Suprapubic skin (tissue), 4 donors: ENCODE data around the gene SMTNL2. TPM values are rescaled to one million over a fixed set of nuclear protein-coding genes. Genes with fewer than 3 reads are reported as not detected.

Experiments used
- DNase-seq, 2 donors: peaks; one replicate each; pipeline ENCODE4 v3.0.0-alpha.2; 2019; ENCODE audit warnings: low spot score in 2 of 2
- H3K27ac ChIP-seq: fragments of 200-600 bp; sonication (generic); one replicate; pipeline ENCODE4 v1.5.1; 2019
- H3K27me3 ChIP-seq: fragments of 200-600 bp; sonication (generic); one replicate; pipeline ENCODE4 v1.5.1; 2019
- H3K36me3 ChIP-seq: fragments of 200-600 bp; sonication (generic); one replicate; pipeline ENCODE4 v1.5.1; 2019
- H3K4me1 ChIP-seq: fragments of 200-600 bp; sonication (generic); one replicate; pipeline ENCODE4 v1.5.1; 2019
- H3K4me3 ChIP-seq: fragments of 200-600 bp; sonication (generic); one replicate; pipeline ENCODE4 v1.5.1; 2019; ENCODE audit warnings: mild to moderate bottlenecking
- H3K9me3 ChIP-seq: fragments of 200-600 bp; sonication (generic); one replicate; pipeline ENCODE4 v1.5.1; 2019
- CTCF ChIP-seq, 2 donors: fragments of 200-600 bp in 1 of 2; fragments of 450-650 bp in 1 of 2; sonication (generic) in 1 of 2; IDR thresholded peaks; one replicate each; pipeline ENCODE4 v1.5.1; 2016 to 2019; ENCODE audit warnings: antibody characterized with exemption in 2 of 2, mild to moderate bottlenecking in 1 of 2, moderate library complexity in 1 of 2
- EP300 ChIP-seq: sonication (generic); formaldehyde crosslinking; IDR thresholded peaks from one replicate; pipeline ENCODE4 v1.6.1; 2017; ENCODE audit warnings: antibody characterized with exemption
- POLR2A ChIP-seq, 2 donors: fragments of 450-650 bp; IDR thresholded peaks; one replicate each; pipeline ENCODE4 v1.6.1; 2017; ENCODE audit warnings: antibody characterized with exemption in 2 of 2, mild to moderate bottlenecking in 2 of 2, moderate library complexity in 2 of 2
- POLR2AphosphoS5 ChIP-seq, 3 donors: sonication (generic); formaldehyde crosslinking; IDR thresholded peaks; one replicate each; pipeline ENCODE4 v1.6.1; 2017; ENCODE audit warnings: antibody characterized with exemption in 3 of 3
- WGBS: methylation state at CpG from one replicate; pipeline ENCODE4 v1.1.5; 2018; 5-methylcytosine and 5-hydroxymethylcytosine counted together
- total RNA-seq, 4 donors: library from RNA; depleted of rRNA; stranded (reverse); fragments of >200 nt; gene quantifications; one replicate each; pipeline ENCODE4 v1.1.0, GENCODE V29; 2016

The SMTNL2 gene
- total RNA-seq, 4 donors from 2014 or later, result 0.64 to 1.3 (median 0.81) TPM; not detected in 1

DNA sequence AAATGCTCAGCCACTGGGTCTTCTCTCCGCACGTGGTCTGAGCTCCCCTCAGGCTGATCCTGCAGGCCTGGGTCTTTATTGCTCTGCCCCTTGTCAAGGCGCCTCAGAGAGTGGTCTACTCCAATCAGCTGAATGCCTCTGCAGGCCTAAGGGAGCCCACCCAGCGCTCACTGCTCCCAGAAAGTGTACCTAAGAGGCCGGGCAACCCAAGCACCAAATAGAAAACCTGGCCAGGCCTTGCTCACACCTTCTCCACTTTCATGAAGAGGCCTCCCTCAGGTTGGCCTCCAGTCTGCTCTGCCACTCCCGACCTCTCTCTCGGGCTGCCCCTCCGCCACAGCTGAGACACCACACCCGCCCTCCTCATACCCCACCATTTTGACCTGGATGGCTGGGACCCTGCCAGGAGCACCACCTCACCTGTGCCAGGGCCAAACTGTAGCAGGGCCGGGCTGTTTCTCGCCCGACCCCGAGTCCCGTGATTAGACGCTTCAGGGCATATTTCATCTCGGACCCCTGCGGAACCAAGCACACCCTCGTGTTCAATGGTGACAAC lies 29.8 kb upstream of the SMTNL2 start:
- peaks cover 41% of the 10 kb centered on the region for H3K4me1 ChIP-seq
- WGBS, result 15% methylated on average over 7 of the region's 18 CpGs

DNA sequence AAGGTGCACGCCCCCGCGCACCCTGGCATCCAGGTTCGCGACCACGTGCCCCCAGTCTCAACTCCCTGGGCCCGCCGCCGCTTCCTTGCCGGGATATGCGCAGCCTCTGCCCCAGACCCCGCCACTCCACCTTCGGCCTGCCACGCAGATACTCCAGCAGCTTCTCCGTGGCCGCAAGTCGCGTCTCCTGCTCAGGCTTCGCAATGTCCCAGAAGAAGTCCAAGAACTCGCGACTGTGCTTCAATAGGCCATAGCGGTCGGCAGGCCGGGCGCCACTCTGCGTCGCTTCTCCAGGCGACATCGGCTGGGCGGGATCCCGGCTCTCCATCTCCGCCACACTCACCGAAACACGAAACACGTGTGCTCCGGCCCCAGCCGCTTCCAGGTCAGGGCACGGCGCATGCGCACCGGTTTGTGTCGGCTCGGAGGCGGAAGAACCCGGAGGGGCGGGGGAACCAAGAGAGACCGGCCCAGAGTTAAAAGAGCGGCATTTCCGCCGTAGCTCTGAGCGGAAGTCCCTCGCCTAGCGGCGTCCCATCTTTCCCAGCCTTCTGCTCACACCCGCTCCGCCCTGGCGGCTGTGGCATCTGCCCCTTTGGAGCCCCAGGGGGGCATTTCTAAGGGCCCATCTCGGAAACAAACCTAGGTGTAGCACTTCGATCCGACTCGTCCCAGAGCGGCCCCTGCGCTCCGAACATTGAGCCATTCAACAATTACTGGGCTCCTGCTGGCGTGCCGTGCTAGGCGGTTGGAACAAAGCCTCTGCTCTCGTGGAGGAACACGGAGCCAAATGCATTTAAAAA lies 29.1 kb upstream of the SMTNL2 start, which contains the start of gene MYBBP1A:
Gene MYBBP1A (minus strand): TSS at position 388 of the 803 bp plus-strand sequence. CDS start 60 bp downstream, at position 328.
- Histone ChIP-seq H3K9me3 (no peaks in the 10 kb centered on the region), H3K36me3 (peaks cover 38% of the 10 kb centered on the region), H3K4me1 (peaks cover 47% of the 10 kb centered on the region), H3K27ac (peak within 1 kb of the TSS; percentile 65), H3K27me3 (no peaks in the 10 kb centered on the region), H3K4me3 (peak within 1 kb of the TSS; percentile 90)
- WGBS, result 1% methylated on average over 24 of the region's 69 CpGs
- DNase-seq, result peak; percentile 97 to 98
- TF ChIP-seq POLR2A (IDR thresholded peaks at IDR 0.05), result peak in 1 of 2 donors; percentile 57
- TF ChIP-seq EP300, result no peak
- no peak for TF ChIP-seq CTCF (IDR thresholded peaks at IDR 0.05)
- peak in 1 of 3 donors; percentile 23 for TF ChIP-seq POLR2AphosphoS5 (IDR thresholded peaks at IDR 0.05)

More for the DNA sequence above, 29.8 kb upstream of the SMTNL2 start:
- H3K27me3 ChIP-seq, result no peaks in the 10 kb centered on the region
- peak overlapping the region; percentile 65 for H3K27ac ChIP-seq
- no peaks in the 10 kb centered on the region for H3K9me3 ChIP-seq
- H3K36me3 ChIP-seq, result peaks cover 43% of the 10 kb centered on the region
- TF ChIP-seq POLR2A (IDR thresholded peaks at IDR 0.05) (no peak), POLR2AphosphoS5 (IDR thresholded peaks at IDR 0.05) (no peak), CTCF (IDR thresholded peaks at IDR 0.05) (no peak), EP300 (no peak)
- peak in 1 of 2 donors; percentile 71 for DNase-seq
- H3K4me3 ChIP-seq, result peak overlapping the region; percentile 90

DNA sequence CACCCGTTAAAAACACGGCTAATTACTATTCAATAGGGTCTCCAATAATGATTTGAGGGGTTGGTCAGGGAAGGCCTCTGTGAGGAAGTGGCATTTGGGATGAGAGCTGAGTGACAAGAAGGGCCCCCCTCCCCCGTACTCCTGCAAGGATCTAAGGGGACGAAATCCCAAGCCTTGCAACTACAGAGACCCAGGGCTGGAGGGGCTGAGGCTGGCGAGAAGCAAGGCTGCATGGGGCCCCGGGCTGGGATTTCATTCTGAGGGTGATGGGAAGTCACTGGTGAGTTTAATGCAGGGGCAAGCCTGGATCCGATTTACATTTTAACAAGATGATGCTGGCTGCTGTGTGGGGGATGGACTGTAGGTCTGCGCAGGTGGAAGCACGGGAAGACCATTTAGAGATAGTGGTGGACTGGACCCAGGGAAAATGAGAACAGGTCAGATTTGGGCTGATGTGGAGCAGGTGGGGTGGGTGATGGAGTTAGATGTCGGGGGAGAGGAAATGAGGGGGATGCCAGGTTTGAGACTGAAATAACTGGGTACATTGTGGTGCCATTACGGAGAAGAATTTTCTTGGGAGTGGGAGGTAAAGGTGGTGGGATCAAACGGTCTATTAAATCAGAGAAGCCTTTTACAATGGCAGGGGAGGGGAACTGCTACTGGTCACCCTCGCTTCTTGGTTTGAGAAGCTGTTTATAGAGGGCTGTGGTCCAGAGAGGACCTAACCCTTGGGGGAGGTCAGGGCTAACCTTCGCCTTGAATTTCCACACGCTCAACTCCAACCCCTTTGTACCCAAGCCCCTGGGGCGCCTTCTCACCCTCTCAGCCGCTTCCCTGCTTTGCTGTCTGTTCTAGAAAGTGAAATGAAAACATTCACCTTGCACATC lies 28.2 kb upstream of the SMTNL2 start:
- H3K36me3 ChIP-seq, result peaks cover 29% of the 10 kb centered on the region
- DNase-seq, result no peak
- H3K27ac ChIP-seq, result peak overlapping the region; percentile 65
- H3K9me3 ChIP-seq, result no peaks in the 10 kb centered on the region
- no peaks in the 10 kb centered on the region for H3K27me3 ChIP-seq
- WGBS, result 66% methylated on average over 17 of the region's 17 CpGs
- H3K4me3 ChIP-seq, result peak overlapping the region; percentile 90
- TF ChIP-seq CTCF (IDR thresholded peaks at IDR 0.05), result no peak
- peaks cover 55% of the 10 kb centered on the region for H3K4me1 ChIP-seq

DNA sequence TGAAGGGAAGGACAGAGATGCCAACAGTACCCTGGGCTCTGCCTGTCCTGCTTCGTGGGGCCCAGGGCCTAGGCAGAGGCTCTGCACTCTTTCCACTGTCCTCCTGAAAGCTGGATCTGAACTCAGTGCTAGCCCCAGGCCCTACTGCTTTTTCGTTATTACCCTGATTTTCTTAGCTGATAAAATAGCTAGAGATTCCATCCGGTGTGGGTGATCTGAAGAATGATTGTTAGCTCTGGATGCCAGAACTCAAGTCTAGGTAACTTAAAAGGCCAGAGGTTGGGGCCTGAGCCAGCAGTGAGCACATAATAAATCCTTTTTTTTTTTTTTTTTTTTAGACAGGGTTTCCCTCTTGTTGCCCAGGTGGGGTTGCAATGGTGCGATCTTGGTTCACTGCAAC lies 27.3 kb upstream of the SMTNL2 start:
- Histone ChIP-seq H3K36me3 (peaks cover 20% of the 10 kb centered on the region), H3K9me3 (no peaks in the 10 kb centered on the region), H3K27me3 (no peaks in the 10 kb centered on the region), H3K4me3 (no peak overlapping the region), H3K4me1 (peaks cover 57% of the 10 kb centered on the region), H3K27ac (no peak overlapping the region)
- 79% methylated on average over 4 of the region's 4 CpGs for WGBS
- no peak for DNase-seq
- TF ChIP-seq POLR2A (IDR thresholded peaks at IDR 0.05), result no peak

- Histone ChIP-seq H3K4me3 (no peak overlapping the region), H3K9me3 (no peaks in the 10 kb centered on the region), H3K27ac (no peak overlapping the region), H3K4me1 (peaks cover 60% of the 10 kb centered on the region), H3K36me3 (peaks cover 12% of the 10 kb centered on the region), H3K27me3 (no peaks in the 10 kb centered on the region)
- no peak for DNase-seq
- 82% methylated on average over 5 of the region's 6 CpGs for WGBS
- TF ChIP-seq POLR2A (IDR thresholded peaks at IDR 0.05) (no peak), CTCF (IDR thresholded peaks at IDR 0.05) (no peak), POLR2AphosphoS5 (IDR thresholded peaks at IDR 0.05) (no peak), EP300 (no peak)
Observed at GRCh38 chr17:4557626-4558346, 26.5 kb upstream of the SMTNL2 start.
